HG02884 (cell line): ENCODE results near the gene VAV3.

Experiments used
- ATAC-seq: cut with Tn5 transposase; IDR thresholded peaks from one replicate; pipeline ENCODE4 v1.9.1; 2021; ENCODE audit warnings: mild to moderate bottlenecking, moderate library complexity; ENCODE audit not compliant: unreplicated experiment

VAV3 gene

DNA sequence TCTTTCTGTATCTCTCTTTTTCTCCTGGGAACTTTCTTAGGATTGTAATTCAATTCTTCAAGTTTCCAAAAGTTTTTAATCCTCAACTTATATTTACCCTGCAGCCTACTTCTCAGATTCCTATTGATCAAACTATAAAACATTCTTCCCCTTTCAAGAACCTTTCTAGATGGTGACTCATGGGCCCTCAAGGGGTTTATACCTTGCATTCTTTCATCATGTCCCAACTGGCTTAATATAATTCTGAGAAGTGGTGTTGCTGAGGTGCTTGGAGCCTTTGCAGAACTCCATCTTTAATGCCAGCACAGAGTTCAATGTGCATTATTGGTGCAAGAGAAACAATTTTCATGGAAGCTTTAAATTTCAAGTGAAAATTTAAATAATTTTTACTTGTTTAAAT is 273.4 kb downstream of the VAV3 start:
- no peak for ATAC-seq

DNA sequence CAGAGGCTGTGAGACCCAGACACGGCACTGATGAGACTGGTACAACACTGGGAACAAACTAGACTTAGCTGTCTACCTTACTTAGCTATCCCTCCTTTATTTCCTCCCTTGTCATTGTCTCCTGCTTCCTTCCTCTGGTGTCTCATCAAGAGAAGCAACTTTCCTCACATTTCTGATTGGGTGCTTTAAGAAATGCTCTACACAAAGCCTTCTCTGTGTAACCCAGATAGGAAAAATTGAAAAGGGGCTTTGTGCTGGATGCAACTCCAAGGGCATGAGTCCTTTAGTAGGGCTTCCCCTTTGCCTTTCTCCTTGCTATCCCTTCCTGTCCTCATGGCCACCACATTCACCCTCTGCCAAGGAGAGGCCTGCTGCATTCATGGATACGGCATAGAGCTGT is 274.5 kb downstream of the VAV3 start:
- ATAC-seq = no peak

DNA sequence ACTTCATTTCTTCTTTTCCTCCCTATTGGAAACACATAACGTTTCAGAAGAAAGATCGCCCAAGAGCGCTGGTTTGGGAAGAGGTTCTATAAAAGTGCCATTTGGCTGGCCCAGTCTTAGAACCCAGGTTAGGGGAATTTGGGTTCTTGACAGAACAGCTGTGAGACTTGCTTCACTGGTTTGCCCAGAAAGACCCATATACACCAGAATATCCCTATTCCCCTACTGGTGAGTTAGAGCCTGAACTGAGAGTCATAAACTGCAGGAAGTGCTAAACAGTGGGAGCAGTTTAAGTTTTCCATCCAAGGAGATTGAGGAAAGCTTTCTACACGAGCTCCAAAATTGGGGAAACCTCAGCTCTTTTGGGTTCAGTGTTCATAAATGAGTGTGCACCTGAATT is 275.2 kb downstream of the VAV3 start:
- ATAC-seq = no peak

DNA sequence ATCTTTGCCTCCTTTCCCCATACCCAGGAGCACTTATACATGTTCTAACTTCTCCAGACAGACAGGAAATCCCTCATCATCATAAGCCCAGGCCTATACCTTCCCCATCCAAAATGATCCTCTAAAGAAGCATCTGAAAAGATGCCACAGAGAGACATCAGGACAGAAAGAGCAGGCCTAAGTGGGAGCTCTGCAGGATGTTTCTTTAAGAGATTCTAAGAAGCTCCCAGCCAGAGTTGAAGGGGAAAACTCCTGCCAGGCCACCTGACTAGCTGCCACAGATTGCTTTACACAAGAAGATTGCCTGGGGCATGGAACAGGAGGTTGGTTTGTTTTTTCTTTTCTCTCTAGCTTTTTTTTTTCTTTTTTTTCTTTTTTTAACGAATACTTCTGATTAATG is 275.8 kb downstream of the VAV3 start:
- ATAC-seq = no peak

DNA sequence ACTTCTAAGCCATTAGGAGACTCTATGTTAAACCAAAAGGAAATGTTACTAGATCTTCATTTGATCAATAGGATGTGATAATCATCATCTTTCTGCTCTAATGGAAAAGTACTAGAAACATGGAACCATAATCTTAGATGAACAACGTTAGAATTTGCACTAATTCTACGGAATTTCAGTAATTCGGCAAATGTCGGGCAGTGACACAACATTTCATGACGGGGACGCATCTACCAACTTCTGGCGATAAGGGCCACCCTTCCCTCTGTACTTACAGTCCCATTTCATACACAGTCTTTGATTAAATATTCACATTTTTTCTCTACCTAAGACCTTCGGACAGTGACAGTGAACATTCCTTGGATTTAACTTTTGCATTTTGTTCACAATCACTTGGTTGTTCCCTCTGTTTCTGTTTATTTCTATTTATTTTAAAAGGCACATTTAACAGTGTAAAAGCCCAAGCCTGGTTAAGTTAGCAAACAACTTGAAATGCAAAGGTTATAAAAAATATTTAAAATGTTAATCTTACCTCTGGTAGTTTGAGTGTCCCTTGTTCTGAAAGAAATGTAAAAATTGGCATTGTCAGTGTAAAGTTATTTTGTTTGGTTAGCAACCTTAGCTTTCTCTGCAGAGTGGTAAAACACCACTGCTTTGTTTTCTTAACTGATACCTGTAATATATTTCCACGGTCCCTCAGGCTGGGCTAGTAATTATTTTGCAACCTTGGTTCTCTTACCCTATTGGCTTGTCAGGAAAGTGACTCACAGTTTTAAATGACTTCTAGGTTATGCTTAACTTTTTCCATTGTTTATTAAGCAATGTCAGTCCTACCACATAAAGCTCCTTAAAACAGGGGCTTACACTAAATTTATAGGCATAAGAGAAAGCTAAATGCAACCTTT is 276.9 kb downstream of the VAV3 start:
- no peak for ATAC-seq

DNA sequence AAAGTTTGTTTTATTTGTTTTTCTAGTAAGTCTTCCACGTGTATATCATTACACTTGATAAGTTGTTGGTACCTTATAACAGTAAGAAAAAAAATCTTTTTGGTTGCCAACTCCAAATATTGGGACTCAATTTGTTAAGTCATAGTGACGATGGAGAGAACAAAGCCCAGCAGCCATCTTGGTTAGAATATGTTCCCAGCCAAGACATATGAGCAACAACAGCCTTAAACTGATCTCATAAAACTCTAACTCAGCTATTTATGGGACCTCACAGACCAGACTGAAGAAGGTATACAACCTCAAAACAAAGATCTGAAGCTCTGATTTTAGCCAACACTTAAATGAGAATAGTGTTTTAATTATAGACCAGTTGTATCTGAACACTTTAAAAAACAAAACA is 281.3 kb downstream of the VAV3 start:
- ATAC-seq = no peak

DNA sequence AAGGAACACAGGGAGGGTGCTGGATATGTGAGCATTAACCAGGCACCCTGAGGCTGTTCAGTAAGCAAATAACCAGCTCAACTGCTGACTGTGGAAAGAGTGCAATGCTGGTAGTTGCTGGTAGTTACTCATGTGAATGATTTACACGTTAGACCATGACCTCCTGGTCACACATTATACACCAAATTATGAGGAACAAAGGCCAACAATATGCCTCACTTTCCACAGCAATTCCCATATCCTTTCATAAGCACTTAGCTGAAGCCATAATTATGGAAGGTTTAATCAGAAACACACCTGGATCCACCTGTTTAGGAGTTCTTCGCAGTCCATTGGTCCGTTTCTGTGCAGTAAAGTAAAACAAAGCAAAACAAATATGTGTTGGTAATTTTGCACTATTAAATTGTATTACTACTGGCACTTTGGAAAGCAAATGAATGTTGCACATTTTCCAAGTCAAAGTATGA is 281.8 kb downstream of the VAV3 start:
- ATAC-seq = no peak

DNA sequence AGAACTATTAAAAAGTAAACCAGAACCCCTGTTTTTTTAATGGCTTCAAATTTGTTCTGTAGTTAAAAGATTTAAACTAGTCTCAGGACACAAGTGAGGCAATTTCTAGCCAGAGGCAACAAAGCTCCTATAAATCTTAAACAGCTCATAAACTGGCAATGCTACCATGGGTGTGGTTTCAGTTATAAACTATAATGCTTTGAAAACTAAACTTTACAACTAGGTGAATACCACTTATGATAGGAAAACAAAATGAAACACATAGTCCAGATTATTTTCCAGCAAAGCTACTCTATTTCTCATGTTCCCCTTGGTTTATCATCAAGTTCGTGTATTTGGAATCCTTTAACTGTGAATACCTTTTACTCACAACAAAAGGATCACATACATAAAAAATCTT is 282.5 kb downstream of the VAV3 start:
- no peak for ATAC-seq

DNA sequence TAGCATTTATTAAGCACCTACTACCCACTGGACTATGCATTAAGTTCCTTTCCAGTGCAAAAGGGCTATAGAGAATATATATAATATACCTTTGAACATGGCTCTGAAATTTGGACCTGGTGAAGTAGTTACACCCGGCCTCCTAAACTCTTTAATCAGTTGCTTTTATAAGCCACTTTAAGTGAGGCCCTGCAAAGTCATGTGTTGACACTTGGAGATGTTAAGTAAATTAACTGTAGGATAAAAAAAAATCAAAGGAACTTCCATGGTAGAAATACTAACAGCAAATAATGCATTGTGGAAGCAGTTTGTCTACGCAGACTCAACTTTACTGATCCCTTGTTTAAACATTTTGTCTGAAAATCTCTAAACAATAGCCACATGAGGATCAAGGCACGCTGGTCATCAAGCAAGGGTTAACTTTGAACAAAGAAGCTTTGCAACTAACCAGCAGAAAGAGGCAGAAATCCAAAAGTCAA is 283.9 kb downstream of the VAV3 start:
- ATAC-seq = no peak

DNA sequence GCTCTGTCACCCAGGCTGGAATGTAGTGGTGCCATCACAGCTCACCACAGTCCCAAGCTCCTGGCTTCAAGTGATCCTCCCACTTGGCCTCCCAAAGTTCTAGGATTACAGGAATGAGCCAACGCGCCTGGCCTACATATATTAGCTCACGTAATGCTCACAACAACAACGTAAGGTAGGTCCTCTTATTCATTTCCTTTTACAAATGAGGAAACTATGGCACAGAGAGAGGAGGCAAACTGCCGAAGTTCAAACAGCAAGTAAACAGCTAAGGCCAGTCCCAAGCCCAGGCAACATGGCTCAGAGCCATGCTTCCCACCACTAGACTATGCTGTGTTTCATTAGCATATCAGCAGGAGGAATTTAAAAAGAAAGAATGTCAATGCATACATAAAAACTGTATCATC is 284.4 kb downstream of the VAV3 start:
- ATAC-seq = no peak

DNA sequence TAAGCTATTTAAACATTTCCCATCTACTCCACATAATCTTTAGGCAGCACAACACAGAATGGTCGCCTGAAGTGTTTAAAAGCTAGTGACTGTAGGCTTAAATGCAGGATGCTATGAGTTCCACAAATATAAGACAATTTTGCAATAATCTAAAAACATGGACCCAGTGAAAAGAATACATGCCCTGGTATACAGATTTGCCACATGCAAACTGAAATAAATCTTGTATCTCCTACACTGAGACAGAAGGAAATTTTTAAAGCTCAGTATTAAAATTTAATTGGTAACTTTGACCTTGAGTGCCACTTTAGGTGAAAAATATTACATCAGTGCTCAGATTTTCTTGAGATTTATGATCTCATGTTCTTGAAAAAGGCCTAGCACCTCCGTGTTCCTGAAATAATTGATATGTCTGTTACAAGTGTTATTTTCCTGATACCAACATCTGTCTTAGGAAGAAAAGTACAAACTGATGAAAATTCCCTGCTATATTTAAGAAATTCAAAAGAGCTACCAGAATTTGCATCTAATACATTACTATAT is 285.5 kb downstream of the VAV3 start:
- ATAC-seq = no peak

DNA sequence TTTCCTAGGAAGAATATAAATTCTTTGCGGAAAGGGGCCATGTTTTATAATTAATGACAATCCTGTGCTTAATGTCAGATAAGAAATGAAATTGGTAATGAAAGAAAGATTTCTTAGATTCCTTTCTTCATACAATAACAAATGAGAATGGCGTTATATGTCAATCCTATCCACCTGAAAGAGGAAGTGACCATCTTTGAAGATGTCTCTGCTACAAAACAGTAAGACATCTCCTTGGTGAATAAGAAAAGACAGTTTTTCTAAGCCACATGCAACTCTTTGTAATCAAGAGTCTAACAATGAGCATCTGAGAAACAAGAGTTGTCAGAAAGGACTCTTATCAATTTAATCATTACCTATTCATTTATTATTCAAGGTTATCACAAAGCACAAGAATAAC is 286.0 kb downstream of the VAV3 start:
- no peak for ATAC-seq

DNA sequence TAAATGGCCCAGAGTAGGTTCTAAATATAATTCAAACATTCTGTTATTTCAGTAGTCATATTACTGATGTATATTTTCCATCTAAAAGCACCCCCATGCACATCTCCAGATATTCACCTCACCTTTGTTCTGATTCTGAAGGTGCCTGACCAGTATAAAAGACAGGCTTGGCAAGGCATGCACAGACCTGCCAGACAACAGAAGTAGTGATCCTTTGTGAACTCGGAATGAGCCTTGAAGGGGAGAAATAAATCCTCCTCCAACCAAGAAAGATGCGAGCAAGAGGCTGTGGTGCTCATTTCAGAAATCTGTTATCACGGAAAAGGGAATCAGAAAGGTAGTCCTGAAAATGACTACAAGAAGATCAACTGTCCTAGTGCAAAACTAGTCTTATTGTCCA is 287.3 kb downstream of the VAV3 start:
- no peak for ATAC-seq

DNA sequence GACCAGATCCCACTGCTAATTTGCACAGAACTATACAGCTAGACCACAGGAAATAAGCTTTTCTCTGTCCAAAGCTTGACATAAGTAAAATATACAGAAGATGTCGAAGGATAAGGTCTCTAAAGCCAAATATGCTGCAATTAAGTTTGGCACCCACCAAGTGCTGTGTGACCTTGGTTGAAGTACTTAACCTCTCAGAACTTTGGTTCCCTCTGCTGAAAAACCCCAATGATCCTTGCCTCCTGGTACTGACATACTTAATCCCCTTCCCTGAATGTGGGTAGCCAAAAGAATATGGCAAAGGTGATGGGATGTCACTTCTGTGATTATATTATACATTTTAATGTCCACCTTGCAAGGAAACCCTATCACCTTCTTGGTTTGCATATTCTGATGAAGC is 290.5 kb downstream of the VAV3 start:
- ATAC-seq = no peak

DNA sequence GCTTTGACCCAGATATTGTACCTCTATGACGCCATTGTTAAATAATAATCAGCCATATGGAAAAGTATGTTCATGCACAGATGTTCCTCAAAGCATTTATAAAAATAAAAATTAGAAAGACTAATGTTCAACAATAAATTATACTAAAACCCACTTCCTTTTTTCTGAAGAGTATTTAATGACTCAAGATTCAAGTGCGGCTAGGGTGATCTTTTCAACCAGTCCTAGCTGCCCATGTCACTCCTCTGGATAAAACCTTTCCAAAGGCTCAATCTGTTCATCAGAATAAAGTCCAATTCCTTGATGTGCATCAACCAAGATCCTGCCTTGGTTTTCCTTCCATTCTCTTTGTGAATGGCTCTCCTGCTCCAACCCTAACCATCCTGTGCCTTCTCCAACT is 292.0 kb downstream of the VAV3 start:
- no peak for ATAC-seq

DNA sequence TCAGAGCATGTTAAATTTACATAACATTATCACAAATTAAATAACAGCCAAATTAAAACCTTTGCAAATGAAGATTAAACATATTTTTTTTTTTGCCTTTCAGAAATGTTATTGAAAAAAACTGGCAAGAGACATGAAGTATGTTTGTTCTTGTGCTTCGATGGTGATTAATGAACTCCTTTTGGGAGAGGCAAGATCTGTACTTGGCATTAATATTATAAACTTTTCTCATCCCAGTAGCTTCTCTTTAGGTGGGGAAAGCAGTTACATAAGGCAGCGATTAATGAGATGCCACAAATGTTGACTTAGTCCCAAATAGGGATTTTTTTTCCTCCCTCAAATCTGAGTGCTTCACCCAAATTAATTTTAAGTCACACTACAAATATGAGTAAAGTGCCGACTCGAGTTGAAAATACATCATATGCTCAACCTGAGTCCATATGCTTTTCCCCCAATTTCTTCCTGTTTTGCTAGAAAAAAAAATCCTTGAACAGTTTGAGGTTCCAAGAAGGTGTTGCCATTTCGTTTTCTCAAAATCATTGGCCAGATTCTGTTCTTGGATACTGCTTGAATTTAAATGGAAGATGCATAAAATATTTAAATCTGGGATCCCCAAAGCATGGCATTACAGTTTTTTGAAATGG is 294.5 kb downstream of the VAV3 start:
- ATAC-seq = no peak

DNA sequence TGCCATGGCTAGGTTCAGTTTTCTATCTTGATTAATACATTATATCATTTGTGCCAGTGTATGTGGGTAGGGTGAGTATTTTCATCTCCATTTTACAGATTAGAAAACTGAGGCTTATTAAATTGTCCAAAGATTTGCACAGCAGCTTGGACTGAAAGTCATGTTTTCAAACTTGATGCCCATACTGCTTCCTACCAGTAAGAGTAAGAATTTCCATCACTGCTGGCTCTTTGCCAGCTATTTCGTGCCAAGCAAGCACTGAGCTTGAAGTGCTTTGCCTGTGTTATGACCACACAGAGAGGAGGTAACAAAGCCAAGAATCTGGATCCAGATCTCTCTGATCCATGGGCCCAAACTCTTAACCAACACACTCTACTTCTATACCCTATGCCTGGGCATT is 295.0 kb downstream of the VAV3 start:
- ATAC-seq = no peak

DNA sequence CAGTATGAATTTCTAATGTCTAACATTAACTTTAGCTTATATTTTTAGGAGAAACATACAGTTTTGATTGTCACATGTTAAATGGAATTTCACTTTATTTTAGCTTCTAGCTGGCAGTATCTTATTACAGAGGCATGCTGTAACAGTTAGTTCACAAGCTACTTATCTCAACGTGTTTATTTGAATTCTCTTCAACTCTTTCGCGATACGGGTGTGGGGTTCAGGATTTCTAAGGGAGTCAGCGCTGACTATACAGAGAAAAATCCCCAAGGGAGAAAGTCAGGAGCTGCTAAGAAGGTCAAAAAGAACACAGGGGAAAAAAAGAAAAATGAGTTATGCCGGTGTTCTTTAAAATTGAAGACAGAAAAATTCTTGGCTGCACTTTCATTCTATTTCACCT is 296.2 kb downstream of the VAV3 start:
- no peak for ATAC-seq

DNA sequence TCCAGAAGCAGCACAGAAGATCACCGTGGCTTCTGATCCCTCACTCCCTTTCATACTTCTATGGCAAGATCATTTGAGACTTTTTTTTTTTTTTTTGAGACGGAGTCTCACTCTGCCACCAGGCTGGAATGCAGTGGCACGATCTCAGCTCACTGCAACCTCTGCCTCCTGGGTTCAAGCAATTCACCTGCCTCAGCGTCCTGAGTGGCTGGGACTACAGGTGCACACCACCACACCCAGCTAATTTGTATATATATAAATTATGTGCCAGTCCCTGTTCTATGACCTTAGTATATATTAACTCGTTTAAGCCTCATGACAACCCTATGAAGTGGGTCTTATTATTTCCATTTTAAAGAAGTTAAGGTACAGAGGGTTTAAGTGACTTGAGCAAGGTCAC is 298.5 kb downstream of the VAV3 start:
- ATAC-seq = no peak

DNA sequence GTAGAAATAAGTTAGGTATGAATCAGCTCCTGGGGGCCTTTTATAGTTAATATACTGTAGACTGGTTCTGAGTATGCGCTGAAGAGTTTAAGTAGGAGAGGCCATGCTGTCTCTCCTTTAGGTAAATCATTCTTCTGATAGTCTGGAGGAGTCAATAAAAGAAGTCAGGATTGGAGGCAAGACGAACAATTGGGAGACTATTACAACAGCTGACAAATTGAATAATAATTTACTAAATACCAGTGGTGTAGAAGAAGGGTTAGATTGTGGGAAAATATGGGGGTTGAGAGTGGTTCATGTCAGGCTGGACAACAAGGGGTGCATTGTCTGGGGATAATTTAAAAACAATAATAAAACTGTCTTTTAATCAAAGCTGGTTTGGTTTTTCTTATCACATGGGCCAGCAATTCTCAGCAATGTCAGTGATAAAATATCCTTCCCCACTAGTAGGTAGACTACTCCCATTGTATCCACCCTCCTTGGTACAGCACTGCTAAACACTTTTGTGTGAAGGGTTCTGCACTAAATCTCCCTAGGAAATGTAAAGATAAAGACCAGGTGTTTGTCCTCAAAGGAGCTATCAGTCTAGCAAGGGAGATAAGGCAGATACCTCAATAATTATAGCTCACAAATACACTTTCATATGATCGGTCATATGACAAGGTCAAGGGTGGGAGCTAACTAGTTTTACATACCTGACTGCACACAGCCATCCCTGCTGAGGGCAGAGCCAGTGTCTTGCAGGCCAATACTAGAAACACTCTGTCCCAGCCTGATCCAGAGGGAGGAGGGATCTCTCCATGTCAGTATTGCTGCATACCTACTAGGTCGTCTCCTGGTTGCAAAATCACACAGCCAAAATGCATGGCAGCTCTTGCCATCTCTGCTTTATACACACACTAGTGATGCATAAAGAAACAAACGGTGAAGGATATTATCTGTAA is 299.7 kb downstream of the VAV3 start:
- ATAC-seq = no peak

DNA sequence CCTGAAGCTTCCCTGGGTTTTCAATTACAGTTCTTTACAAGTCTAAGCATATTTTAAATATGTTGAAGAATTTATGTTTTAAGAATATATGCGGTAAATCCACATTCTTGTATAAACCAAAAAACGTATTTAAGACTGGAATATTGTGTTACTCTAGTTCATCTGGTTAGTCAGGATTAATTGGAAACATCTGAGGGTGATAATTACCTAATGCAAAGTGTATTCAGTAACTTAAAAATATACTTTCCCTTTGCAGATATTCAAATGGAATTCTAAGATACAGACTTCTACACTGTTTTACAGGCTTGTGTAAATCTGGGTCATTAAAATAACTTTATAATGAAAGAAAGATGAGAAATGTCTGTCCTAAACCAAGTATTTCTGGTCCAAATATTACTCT is 302.0 kb downstream of the VAV3 start:
- no peak for ATAC-seq
